HG03342 (cell line): ENCODE results near the gene UBE4A.

ENCODE experiments used
- ATAC-seq: cut with Tn5 transposase; IDR thresholded peaks from one replicate; pipeline ENCODE4 v1.9.1; 2021; ENCODE audit warnings: mild to moderate bottlenecking, moderate library complexity; ENCODE audit not compliant: unreplicated experiment

The UBE4A gene

GRCh38 chr11:118341261-118341660, 18.1 kb upstream of the UBE4A start:
- no peak for ATAC-seq

- ATAC-seq: no peak
Observed at GRCh38 chr11:118341815-118342489, 17.4 kb upstream of the UBE4A start.

- no peak for ATAC-seq
Observed at GRCh38 chr11:118342503-118343161, 16.8 kb upstream of the UBE4A start, which contains the start of gene CD3D. TSS of gene CD3D (minus strand) at chr11:118342705. CDS start at chr11:118342607, 98 bp downstream.

- ATAC-seq: no peak
Observed at GRCh38 chr11:118343248-118343647, 16.2 kb upstream of the UBE4A start.

GRCh38 chr11:118343981-118344515, 15.4 kb upstream of the UBE4A start, which contains the start of gene CD3G:
TSS of gene CD3G (plus strand) at chr11:118344344. CDS start at chr11:118344424, 80 bp downstream.
- no peak for ATAC-seq

- ATAC-seq: no peak
Observed at GRCh38 chr11:118349475-118349874, 9.9 kb upstream of the UBE4A start.

GRCh38 chr11:118353084-118353710, 6.2 kb upstream of the UBE4A start:
- ATAC-seq: no peak

GRCh38 chr11:118358071-118358470, 1.3 kb upstream of the UBE4A start:
- no peak for ATAC-seq

GRCh38 chr11:118364956-118365615, 5.7 kb downstream of the UBE4A start:
- ATAC-seq: no peak

GRCh38 chr11:118366287-118366686, 6.9 kb downstream of the UBE4A start:
- no peak for ATAC-seq

- no peak for ATAC-seq
Observed at GRCh38 chr11:118370774-118371173, 11.4 kb downstream of the UBE4A start.

- ATAC-seq: no peak
Observed at GRCh38 chr11:118373263-118373662, 13.9 kb downstream of the UBE4A start.

GRCh38 chr11:118373871-118374270, 14.5 kb downstream of the UBE4A start:
- ATAC-seq: no peak

- ATAC-seq: no peak
Observed at GRCh38 chr11:118374729-118375128, 15.3 kb downstream of the UBE4A start.

- no peak for ATAC-seq
Observed at GRCh38 chr11:118375978-118376377, 16.6 kb downstream of the UBE4A start.

- no peak for ATAC-seq
Observed at GRCh38 chr11:118379497-118379896, 20.1 kb downstream of the UBE4A start.

- no peak for ATAC-seq
Observed at GRCh38 chr11:118380571-118380970, 21.2 kb downstream of the UBE4A start.

- no peak for ATAC-seq
Observed at GRCh38 chr11:118382954-118383353, 23.6 kb downstream of the UBE4A start.

GRCh38 chr11:118383657-118384056, 24.3 kb downstream of the UBE4A start:
- no peak for ATAC-seq

GRCh38 chr11:118396097-118396501, 36.7 kb downstream of the UBE4A start:
- no peak for ATAC-seq

- ATAC-seq: no peak
Observed at GRCh38 chr11:118397448-118397847, 38.0 kb downstream of the UBE4A start.
